Activated naive CD4-positive, alpha-beta T cell treated with anti-CD3 and anti-CD28 coated beads, Interleukin-2, amount 50 U/mL, for 72 hours (primary cell): ENCODE data around the gene CAMK2B. TPM values are rescaled to one million over a fixed set of nuclear protein-coding genes. Genes with fewer than 3 reads are reported as not detected.

Experiments used
- ATAC-seq, 2 donors: fragments of 150-1000 bp; cut with Tn5 transposase; 2 replicates each; pipeline ENCODE4 v1.10.0; 2021; ENCODE audit warnings: mild to moderate bottlenecking in 2 of 2, moderate library complexity in 2 of 2
- DNase-seq, 2 donors: peaks; one replicate each; pipeline ENCODE4 v3.0.0; 2021 to 2022; ENCODE audit warnings: low spot score in 2 of 2
- H3K27ac Mint-ChIP-seq, 2 donors: one replicate each; pipeline ENCODE4 v1.8.0; 2022; ENCODE audit warnings: mild to moderate bottlenecking in 2 of 2, mixed read lengths in 2 of 2
- H3K36me3 Mint-ChIP-seq, 2 donors: one replicate each; pipeline ENCODE4 v1.8.0; 2022; ENCODE audit warnings: mixed read lengths in 2 of 2
- H3K9me3 Mint-ChIP-seq, 2 donors: one replicate each; pipeline ENCODE4 v1.8.0; 2022; ENCODE audit warnings: mixed read lengths in 2 of 2
- total RNA-seq, 2 donors: library from RNA; stranded (reverse); gene quantifications; one replicate each; pipeline ENCODE4 v1.2.3, GENCODE V29; 2022

The CAMK2B gene
- total RNA-seq, 2 donors from 2014 or later: 0.32 to 2.1 TPM

- H3K27ac Mint-ChIP-seq: no peak overlapping the region
- no peak for DNase-seq
- H3K9me3 Mint-ChIP-seq: no peaks in the 10 kb centered on the region
- no peaks in the 10 kb centered on the region for H3K36me3 Mint-ChIP-seq
- ATAC-seq: peak in 1 of 2 donors; percentile 11
These were observed 39.2 kb downstream of the CAMK2B start for GRCh38 chr7:44286182-44286617.

DNA sequence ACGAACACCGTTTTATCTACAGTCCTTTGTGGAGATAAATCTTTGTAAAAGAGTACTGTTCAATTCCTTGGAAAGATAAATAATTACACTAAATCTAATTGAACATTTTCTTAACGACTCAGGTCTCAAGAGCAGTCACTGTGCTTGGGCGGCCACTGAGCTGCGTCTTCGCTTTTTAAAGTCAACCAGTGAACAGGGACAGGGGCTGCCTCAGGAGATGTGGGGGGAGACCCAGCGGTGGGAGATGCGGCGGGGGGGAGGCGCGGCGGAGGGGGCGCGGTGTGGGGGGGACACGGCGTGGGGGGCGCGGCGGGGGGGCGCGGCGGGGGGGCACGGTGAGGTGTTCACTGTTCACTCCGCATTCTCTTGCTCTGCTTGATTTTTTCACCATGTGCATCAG lies 39.8 kb downstream of the CAMK2B start:
- Mint-ChIP-seq H3K36me3 (no peaks in the 10 kb centered on the region), H3K9me3 (no peaks in the 10 kb centered on the region), H3K27ac (no peak overlapping the region)
- peak in 1 of 2 donors; percentile 28 for DNase-seq
- no peak for ATAC-seq

DNA sequence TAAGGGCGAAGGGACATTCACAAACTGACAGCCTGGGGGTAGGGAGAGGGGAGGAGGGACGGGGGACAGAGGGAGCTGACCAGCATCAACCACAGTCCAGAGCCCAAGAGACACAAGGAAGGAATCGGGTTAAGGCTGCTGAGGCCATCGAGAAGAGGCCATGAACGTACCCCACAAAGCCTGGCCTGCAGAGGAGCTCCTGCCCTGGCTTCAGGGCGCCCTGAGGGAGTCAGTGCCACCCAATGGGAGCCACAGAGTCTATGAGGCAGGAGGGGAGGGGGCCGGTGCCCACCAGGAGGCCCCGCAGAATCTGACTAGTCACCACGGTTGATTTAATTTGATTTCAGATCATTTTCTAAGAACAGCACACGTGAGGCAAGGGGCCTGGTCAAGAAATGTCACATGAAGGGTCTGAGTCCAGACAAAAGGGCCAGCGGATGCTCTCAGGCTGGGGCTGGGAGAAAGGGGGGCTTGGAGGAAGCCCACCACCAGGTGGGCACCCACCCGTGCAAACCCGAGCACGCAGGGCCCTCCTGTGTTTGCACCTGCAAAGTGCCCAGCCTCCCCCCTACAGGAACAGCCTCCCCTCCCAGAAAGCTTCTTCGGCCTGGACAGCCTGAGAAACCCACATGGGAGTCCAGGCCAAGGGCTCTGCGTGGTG lies 40.4 kb downstream of the CAMK2B start:
- DNase-seq (peak in 1 of 2 donors; percentile 30), ATAC-seq (no peak)
- Mint-ChIP-seq H3K27ac (peak overlapping the region in 1 of 2 donors; percentile 17), H3K9me3 (no peaks in the 10 kb centered on the region), H3K36me3 (no peaks in the 10 kb centered on the region)

GRCh38 chr7:44284216-44284615 lies 41.2 kb downstream of the CAMK2B start:
- no peaks in the 10 kb centered on the region for H3K9me3 Mint-ChIP-seq
- ATAC-seq (no peak), DNase-seq (peak in 1 of 2 donors; percentile 40)
- H3K27ac Mint-ChIP-seq: peak overlapping the region in 1 of 2 donors; percentile 60
- no peaks in the 10 kb centered on the region for H3K36me3 Mint-ChIP-seq

DNA sequence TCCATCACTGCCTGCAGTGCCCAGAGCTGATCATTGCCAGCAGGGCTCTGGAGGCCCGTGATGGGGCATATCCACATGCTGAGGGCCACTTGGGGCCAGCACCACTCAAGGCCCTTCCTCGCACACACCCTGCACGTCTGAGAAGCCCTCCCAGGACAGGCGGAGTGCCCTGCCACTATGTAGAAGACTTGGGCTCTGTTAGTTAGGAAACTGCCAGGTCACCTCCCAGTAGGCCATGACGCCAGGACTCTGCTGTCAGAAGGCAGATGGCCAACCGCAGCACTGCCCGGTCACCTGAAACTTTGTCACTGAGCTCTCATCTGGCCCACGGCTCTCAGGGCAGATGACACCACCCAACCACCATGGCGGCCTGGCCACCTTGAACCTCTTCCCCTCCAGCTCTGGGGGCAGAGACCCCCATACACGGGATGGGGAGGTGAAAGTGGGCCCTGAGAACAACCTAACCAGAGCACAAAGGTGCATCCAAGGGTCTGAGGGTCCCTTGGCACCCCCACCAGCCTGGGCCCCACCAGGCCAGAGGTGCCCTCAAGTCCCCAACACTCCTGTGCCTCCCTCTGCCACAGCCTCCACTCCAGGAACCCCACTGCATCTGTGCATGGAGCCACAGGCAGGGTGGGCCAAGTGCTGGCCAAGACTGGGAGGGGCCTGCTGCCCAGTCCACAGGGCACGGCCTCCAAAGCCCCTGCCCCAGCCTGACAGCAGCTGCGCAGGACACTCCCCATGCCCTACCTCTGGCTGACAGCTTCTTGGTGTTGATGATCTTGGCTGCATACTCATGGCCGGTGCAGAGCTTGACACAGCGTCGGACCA lies 41.8 kb downstream of the CAMK2B start:
- no peaks in the 10 kb centered on the region for H3K9me3 Mint-ChIP-seq
- no peaks in the 10 kb centered on the region for H3K36me3 Mint-ChIP-seq
- no peak for ATAC-seq
- DNase-seq: peak in 1 of 2 donors; percentile 48
- peak overlapping the region in 1 of 2 donors; percentile 60 for H3K27ac Mint-ChIP-seq

- DNase-seq: peak in 1 of 2 donors; percentile 34
- Mint-ChIP-seq H3K27ac (no peak overlapping the region), H3K36me3 (no peaks in the 10 kb centered on the region), H3K9me3 (no peaks in the 10 kb centered on the region)
- no peak for ATAC-seq
These were observed 42.7 kb downstream of the CAMK2B start for GRCh38 chr7:44282601-44283171.

DNA sequence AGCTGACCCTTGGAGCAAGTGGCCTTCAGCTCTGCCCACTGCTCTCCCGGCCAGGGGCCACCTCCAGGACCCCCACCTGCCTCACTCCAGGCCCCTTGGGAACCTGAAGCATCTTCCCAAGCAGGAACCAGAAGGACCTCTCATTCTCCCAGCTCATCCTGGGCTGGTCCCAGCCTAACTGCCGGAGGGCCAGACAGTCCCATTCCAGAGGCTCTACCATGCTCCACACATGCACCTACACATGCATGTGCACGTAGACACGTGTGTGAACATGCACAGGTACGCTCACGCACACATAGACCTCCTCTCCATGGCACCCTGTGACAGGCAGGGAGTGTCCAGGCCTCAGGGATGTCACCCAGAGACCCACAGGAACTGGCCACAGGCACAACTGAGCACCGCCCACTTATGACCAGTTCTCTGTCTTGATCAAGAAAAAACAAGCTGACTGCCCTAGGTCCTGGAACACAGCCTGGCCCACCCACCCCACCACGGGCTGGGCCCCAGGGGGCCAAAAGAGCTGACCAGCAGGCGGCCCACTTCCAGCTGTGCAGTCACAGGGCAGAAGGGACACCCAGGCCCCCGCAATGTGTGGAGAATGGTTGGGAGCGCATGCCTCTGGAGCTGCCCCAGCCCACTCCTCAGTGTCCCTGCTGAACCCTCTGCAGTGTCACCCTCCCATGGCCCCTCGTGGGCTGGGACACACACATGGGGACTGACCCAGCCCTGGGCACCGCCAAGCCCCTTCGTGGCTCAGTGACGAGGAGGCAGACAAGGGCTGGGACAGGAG lies 43.4 kb downstream of the CAMK2B start:
- Mint-ChIP-seq H3K9me3 (no peaks in the 10 kb centered on the region), H3K36me3 (no peaks in the 10 kb centered on the region), H3K27ac (peak overlapping the region in 1 of 2 donors; percentile 77)
- DNase-seq (peak in 1 of 2 donors; percentile 34), ATAC-seq (no peak)

DNA sequence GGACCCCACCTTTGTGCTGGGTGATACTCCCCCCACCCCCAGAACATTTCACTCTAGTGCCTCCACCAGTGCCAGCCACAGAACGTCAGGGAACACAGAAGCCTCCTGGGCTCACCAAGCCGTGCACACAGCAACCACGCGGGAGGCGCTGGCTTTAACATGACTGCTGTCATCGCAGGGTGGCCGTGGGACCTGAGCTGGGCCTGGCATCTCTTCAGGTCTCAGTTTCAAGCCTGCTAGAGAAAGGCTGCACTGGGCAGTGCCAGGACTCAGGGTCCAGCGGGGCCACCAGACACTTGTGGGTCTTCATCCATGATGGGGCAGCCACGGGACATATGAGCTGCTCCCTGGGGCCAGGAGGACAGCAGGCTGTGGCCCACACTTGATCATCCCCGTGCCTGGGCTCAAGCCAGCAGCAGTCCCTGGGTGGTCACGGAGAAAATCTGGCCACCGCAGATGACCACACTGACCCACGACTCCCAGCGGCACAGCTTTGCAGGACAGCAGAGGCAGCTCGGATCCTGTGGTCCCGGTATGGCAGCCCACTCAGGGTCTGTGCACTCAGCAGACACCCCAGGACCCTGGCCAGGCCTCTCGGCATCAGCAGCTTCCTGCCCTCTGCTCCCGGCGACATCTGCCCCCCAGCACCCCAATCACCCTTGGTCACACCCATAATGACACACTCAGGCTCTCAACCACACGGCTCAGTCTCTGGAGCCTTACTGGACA lies 44.2 kb downstream of the CAMK2B start:
- ATAC-seq (no peak), DNase-seq (peak in 1 of 2 donors; percentile 40)
- no peaks in the 10 kb centered on the region for H3K9me3 Mint-ChIP-seq

DNA sequence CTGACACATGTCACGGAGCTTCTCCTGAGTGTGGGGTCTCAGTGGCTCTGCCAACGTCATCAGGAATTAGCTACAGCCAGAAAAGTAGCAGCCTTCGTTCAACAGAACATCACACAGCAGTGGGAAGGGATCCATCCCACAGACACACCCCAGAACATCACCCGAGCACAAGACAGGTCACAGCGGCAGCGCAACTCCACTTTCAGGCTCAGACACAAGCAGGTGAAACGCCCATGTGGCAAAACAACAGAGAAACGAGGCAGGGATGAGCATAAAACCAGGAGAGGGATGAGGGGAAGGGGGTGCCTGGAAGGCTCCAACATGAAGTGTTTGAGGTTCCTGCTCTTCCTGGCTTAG lies 44.8 kb downstream of the CAMK2B start:
- Mint-ChIP-seq H3K9me3 (no peaks in the 10 kb centered on the region), H3K36me3 (no peaks in the 10 kb centered on the region), H3K27ac (no peak overlapping the region)
- DNase-seq: peak in 1 of 2 donors; percentile 18
- no peak for ATAC-seq

More for the DNA sequence above, 44.2 kb downstream of the CAMK2B start:
- Mint-ChIP-seq H3K27ac (peak overlapping the region in 1 of 2 donors; percentile 77), H3K36me3 (no peaks in the 10 kb centered on the region)

DNA sequence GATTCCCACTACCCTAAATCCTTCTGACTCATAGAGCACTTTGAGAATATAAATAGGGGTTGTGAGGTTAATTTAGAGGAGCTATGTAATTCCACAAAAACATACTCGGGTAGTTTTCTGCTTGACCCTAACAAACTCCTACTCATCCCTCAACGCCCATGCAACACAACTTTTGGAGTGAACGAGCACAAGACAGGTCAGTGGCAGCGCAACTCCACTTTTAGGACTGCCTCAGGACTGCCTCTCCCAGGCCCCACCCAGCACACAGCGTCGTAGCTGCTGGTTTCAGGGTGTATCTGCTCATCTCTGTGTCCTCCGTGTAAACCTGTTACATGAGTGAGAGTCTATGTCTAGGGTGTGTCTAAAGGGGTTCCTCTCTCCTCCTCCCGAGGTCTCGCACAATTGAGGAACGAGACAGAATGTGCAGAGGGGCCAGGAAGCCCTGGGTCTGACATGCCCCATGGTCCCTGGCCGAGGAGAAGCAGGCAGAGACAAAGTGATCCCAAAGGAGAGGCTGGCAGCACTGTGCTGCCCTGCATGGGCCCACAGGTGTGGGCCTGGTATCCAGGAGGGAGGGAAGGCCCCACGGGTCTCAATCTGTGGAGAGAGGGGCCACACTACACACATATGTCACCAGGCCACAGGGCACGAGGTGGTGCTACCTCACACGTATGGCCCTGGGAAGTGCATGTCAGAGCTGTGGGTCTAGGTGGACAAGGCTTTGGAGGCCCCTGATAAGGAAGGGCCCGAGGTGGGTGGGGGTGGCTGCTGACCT lies 45.5 kb downstream of the CAMK2B start:
- Mint-ChIP-seq H3K9me3 (no peaks in the 10 kb centered on the region), H3K36me3 (no peaks in the 10 kb centered on the region), H3K27ac (peak overlapping the region in 1 of 2 donors; percentile 62)
- DNase-seq (peak in 1 of 2 donors; percentile 14), ATAC-seq (no peak)

- no peaks in the 10 kb centered on the region for H3K9me3 Mint-ChIP-seq
- ATAC-seq (no peak), DNase-seq (peak in 1 of 2 donors; percentile 39)
- H3K36me3 Mint-ChIP-seq: no peaks in the 10 kb centered on the region
- no peak overlapping the region for H3K27ac Mint-ChIP-seq
These were observed 46.1 kb downstream of the CAMK2B start for GRCh38 chr7:44279286-44279685.

DNA sequence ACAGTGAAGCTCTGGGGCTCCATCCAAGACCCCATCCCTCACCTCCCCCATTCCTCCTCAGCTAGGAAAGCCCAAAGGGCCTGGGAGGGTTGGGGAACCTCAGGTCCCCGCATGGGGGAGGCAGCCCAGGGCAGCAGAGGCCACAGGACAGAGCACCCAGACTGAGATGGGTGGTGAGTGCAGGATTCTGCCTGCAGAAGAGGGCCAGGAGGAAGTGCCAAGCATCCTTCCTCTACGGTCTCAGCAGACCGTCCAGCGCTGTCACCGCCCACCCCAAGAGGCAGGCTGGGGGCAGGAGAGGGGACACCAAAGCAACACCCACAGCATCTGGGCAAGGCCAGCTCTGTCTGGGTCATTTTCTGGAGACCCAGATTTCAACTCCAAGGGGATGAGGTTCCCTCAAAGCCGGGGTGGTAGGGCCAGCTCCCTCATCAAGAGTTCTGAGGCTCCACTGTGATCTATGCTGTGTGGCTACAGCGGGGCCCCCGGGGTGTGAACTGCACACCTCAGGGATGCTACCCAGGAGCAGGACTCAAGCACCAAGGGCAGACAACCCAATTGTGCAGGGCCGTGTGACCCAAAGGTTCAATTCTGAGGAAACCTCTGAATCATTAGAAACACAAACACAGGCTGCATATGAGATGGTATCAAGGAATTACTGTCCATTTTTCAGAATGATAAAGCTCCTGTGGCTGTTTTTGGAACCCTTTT lies 46.8 kb downstream of the CAMK2B start:
- DNase-seq (peak in 1 of 2 donors; percentile 41), ATAC-seq (no peak)
- no peak overlapping the region for H3K27ac Mint-ChIP-seq
- H3K9me3 Mint-ChIP-seq: no peaks in the 10 kb centered on the region
- no peaks in the 10 kb centered on the region for H3K36me3 Mint-ChIP-seq

DNA sequence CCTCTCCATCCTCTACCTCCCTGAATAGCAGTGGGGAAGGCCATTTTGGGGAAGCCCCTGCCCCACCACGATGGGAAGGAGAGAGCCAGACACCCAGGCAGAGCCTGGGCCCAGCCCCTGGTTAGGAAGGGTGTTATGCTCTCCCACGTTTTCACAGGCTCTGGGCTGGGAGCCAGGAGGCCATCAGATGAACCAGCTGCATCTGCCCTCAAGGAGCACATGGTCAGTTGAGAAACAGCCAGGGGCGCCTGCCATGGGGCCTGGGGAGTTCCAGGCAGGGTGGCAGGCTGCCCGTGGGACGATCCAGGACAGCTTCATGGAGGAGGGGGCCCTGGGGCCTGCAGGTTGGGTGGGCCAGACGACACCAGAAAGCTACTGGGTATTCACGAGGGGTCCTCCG lies 47.5 kb downstream of the CAMK2B start:
- Mint-ChIP-seq H3K27ac (no peak overlapping the region), H3K36me3 (no peaks in the 10 kb centered on the region), H3K9me3 (no peaks in the 10 kb centered on the region)
- DNase-seq (peak in 1 of 2 donors; percentile 23), ATAC-seq (no peak)

DNA sequence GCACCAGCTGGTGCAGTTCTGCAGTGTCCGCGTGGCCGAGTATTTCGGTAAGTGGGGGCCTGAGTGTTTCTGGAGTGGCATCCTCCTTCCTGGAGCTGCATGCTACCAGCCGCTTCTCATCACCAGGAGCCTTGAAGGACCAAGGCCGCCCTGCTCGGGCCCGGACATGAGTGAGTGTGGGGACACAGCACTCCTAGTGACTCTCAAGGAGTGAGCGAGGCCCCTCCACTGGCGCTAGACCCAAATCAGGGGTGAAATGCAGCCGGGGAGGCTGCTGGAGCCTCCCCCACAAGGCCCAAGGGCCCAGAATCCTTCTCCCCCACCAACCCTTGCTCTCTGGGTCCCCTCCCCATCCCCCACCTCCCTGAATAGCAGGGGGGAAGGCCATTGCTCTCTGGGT lies 48.0 kb downstream of the CAMK2B start:
- DNase-seq (peak in 1 of 2 donors; percentile 26), ATAC-seq (no peak)
- no peaks in the 10 kb centered on the region for H3K9me3 Mint-ChIP-seq
- H3K36me3 Mint-ChIP-seq: no peaks in the 10 kb centered on the region
- H3K27ac Mint-ChIP-seq: no peak overlapping the region
